Fibroblast of upper back skin (primary cell): Measurements from ENCODE around the gene NANOS2.
A peak's percentile ranks its signal among the peaks of the same experiment; 100 is the strongest.

ENCODE experiments used
- DNase-seq: peaks from one replicate; pipeline ENCODE4 v3.0.0-alpha.2; 2013

NANOS2 gene

DNA sequence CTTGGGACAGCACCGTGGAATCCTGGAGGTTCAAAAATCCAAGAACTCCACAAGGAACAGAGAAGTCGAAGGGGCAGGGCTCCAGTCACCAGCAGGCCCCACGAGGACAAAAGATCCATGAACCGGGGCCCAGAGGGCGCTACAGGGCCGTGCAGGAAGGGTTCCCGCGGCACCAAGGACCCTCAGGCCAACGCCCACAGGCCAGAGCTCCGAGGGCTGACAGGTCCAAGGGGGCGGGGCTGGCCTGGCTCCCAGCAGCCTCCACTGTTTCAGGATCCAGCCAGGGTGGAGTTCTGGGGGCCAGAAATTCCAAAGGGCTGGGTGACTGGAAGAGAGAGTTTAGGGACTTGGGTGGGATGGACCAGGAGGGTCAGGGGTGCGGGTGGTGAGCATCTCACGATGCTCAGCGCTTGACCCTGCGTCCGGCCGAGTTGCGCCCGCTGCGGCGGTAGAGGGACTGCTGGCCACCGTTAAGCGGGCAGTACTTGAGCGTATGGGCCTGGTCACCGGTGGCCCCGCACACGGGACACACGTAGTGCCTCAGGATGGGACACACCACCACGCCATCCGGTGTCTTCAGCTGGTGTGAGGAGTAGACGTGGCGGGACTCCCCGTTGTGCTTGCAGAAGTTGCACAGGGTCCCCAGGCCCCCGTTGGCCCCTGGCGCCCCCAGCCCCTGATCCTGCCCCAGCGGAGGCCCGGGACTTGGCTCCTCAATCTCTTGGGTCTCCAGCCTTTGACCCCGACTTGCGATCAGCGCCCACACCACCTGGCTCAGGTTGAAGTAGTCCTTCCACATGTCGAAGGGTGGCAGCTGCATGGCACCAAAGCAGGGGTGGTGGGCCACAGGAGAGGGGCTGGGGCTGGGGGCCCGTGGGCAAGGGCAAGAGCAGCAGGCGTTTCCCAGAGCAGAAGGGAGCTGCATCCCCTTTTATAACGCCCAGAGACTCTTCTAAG is at the start of gene NANOS2:
Gene NANOS2, minus strand, starts transcription at position 905 of the 957 bp plus-strand sequence. Its CDS starts 85 bp downstream, at position 820.
- DNase-seq = no peak

DNA sequence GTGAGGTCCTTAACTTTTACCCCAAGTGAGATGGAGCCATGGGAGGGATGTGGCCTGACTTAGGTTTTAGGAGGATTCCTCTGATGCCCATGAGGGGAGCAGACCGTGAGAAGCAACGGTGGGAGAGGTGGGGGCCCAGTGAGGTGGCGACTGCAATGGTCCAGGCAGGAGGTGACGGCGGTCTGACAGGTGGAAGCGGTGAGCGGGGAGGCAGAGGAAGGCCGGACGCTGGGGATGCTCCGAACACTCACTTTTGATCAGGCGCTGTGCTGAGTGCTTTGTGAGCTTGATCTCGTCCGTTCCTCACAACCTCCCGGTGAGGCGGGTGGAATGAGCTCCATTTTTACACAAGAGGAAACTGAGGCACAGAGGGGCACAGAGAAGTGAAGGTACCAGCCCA is 47.4 kb upstream of the NANOS2 start:
- no peak for DNase-seq

DNA sequence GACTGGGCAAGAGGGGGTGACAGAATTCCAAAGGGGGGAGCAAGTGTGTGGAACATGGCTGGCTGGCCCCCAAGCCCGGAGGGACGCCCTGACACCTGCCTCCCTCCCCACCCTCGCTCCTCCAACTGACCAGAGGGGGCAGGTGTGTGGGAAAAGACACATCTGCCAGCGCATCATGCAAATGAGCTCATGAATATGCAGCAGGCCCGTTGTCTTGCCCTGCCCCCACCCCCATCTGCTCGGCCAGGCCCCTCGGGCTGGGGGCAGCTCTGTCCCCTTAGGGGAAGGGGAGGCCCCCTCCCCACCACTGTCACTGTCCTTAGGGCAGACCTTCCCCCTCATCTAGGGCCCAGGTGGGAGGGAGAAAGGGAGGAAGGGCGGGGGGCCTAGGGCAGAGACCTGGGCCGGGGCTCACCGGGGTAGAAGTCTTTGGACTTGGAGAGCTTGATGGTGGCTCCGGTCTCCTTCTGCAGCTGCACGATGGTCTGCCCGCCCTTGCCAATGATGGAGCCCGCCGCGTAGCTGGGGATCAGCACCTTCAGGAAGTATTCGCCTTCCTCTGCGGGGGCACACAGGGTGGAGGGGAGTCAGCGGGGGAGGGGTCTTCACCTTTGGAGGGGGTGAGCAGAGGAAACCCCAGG is 46.1 kb upstream of the NANOS2 start:
- DNase-seq = no peak

DNA sequence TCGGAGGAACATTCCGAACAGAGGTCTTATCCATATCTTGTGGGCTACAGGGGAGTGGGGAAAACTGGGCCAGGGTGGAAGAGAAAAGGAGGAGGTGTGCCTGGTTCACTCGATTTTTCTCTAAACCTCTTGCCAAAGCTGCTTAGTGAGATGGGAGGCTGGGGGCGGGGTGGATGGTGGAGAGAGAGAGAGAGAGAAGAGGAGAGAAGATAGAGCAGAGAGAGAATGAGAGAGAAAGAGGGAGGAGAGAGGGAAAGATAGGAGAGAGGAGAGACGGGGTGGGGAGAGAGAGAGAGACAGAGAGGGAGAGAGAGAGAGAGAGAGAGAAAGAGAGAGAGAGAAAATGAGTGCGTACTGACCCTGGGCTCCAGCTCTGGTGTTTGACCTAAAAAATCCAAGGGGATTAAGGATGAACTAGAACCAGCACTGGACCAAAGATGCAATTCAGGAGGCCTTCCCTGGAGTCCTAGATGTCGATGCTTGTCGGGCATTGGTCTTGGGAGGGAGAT is 45.0 kb upstream of the NANOS2 start:
- no peak for DNase-seq

DNA sequence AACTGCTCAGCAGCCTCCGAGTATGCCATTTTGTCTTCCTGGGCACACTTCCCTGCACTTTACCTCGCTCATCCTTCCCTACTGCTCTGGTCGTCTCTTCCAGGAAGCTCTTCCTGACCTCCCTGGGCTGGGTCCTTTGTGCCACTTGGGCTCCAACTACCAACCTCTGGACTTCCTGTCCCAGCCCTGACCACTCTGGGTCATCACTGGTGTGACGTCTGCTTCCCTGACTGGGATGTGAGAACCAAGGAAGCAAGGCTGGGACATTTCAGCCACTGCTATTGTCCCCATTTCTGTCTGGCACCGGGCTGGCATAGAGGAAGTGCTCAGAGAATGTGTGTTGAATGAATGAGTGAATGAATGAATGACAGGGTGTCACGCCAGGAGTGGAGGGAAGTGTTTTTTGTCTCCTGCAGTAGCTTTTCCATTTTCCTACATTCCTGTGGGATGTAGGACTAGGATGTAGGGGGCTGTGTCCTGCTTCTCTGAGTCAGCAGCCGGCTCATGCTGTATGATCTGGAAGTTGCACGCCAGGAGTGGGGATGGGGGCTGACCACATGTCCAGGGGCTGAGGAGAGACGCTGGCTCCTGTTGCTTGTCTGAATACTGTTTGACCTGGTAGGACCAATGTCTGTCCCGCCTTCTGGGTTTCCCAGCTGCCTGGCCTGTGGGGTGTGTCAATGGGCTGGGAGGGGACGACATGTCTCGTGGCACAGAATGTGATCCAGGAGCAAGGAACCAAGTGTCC is 44.4 kb upstream of the NANOS2 start:
- DNase-seq = peak; percentile 46

DNA sequence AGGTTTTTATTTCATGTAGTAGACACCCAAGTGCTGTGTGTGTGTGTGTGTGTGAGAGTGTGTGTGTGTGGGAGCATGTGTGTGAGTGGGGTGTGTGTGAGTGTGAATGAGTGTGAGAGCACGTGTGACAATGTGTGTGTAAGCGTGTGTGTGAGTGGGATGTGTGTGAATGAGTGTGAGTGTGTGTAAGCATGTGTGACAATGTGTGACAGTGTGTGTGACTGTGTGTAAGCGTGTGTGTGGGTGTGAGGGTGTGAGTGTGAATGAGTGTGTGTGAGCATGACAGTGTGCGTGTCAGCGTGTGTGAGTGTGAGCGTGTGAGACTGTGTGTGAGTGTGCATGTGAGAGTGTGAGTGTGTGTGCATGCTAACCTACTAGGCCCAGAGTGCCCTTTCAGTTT is 43.7 kb upstream of the NANOS2 start:
- DNase-seq = no peak

DNA sequence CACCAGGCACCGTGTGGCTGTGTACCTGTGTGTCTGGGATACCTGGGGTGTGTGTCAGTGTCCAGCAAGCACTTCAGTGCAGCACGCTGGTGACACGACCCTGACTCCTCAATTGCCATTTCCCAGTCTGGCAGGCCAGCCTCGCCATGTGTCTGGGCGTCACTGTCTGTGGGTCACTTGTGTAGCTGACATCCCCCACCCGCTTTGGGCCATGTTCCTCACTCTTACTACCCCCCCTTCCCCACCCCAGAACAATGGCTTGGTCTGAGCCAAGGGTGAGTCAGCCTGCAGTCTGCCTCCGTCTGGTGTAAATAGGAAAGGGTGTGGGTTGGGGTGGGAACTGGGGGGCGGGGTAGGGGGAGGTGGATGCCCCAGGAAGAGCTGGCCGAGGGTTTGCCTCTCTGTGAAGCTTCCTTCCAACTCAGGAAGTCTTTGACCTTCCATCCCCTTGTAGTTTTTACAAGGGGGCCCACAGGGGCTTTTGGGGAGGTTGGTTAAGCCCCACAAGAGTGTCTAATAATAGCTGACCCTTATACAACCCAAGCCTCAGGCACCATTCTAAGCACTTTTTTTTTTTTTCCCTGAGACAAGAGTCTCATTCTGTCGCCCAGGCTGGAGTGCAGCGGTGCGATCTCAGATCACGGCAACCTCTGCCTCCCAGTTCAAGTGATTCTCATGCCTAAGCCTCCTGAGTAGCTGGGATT is 41.5 kb upstream of the NANOS2 start:
- DNase-seq = peak; percentile 9

DNA sequence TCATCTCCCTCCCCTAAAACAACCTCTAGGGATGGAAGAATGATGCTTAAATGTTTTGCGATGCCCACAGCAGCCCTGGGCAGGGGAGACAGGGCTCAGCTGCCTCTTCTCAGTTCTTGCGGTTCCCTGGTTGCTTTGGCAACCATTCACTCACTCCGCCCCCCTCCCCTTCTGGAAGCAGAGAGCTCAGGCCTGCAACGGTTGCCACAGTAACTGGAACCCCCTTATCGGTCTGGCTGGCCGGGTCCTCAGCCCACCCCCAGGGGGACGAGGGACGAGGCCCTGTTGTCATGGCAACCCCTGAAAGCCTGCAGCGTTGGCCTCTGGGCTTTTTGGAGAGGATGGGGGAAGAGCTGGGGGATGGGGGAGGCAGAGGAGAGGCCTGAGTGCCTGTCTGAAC is 39.6 kb upstream of the NANOS2 start:
- no peak for DNase-seq

DNA sequence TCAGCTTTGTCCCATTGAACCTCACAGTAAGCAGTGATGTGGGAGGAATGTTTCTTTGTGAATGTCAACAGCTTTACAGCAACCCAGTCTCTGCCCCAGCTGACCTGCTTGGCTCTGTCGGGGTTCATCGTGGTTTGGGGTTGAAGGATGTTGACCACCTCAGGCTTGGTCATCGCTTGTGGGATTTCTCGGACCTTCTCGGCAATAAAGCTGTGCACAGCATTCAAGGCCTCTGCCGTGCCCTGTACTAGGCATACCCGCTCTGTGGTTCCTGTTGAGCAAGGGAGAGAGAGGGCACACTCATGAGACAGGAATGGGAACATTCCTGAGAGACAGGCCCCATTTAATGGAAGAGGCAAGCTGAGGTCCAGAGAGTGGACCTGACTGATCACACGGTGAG is 39.1 kb upstream of the NANOS2 start:
- no peak for DNase-seq

DNA sequence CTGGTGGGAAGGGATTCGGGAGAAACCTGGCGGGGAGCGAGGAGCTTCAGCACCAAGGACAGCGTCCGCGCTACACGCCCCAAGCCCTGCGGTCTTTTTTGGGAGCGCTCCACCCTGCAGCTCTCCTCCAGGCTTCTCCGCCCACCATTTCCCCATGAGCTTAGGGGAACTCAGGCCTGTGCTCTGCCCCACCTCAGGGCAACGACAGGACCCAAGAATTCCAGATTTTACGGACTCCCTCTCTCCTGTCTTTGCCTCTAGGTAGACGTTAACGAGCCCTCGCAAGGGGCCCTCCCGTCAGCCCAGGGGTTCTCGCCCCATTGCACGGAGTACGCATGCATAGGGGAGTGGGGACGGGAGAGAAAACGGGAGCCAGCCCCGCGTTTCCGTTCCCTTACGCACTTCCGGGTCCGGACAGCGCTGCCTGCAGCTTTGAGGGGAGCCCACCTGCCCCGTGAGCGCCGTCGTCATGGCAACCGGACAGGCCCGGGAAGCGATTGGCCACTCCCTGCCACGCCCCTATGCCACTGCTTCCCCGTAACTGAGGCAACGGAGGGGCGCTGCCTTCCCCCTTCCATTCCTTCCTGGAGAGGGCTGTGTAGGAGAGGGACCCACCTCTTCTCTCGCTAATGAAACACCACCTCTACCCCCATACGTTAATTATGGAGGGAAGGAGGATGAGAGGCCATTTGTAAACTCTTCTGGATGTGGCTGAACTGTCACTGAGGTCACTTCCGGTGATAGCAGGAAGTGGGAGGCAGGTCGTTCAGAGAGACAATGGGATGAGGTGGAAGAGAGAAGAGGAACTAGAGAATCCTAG is 38.3 kb upstream of the NANOS2 start:
- DNase-seq = peak; percentile 47

DNA sequence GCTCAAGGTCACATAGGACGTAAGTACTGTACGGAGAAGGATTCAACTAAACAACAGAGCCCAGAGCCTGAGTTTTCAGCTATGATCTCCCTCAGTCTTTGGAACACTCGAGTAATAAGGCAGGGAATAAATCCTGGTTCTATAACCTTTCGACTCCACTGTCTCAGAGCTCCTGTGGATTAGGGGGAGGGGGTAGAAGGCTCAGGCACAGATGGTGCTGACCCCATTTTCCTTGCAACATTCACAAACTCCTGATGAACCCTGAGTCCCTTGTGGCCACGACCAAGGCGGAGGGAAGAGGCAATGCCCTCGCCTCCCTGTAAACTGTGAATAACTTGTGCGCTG is 37.7 kb upstream of the NANOS2 start:
- no peak for DNase-seq

DNA sequence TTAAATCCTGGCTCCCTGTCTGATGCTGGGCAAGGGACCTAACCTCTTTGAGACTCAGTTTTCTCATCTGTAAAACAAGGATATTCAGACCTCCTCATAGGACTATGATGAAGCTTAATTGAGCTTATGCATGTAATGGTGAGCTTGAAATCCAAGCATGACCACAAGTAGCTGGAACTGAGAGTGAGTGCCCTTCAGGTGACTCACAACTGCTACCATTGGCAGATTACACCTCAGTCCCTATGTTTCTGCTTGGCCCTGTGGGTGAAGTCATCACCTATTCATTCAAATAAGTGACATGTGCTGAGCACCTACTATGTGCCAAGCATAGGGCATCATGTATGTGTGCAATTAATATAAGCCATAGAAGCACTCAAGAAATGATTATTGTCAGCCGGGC is 33.3 kb upstream of the NANOS2 start:
- DNase-seq = peak; percentile 24

DNA sequence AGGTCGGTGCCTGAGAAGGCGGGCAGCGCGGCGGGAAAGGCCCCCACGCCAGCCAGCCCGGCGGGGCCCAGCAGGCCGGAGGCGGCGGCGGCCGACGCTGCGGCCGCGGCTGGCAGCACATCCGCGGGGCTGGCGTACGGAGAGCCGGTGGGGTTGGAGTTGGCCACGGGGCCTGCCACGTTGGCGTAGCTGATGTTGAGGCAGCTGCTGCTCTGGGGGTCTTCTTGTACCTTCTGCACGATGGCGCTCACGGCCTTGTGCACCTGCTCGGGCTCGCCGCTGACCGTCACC is 25.9 kb upstream of the NANOS2 start:
- no peak for DNase-seq

DNA sequence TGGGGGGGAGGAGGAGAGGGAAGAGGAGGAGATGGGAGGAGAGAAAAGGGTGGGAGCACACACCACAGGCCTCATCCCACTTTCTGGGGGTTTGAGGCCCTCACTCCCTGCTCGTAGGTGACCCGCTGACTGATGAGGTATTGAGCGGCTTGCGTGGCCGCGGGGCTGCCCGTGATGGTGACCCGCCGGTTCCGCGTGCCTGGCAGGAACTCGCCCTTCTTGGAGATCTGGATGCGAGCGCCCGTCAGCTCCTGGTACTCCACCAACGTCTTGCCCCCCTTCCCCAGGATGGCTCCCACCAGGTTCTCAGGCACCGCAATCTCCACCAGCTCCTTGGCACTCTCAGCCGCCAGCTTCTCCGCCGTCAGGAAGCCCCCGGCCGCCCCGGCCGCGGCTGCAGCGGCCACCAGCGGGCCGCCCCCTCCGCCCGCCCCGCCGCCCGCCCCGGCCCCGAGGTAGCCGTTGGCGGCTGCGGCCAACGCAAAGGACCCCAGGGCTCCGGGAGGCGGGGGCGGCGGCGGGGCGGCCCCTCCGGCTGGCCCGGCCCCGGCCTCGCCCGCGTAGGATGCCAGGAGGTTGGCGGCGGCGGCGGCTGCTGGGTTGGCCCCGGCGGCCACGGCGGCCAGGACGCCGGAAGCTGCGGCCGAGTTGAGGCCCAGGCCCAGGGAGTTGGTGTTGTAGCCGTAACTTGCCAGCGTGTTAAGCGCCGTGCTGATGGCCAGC is 25.4 kb upstream of the NANOS2 start:
- no peak for DNase-seq

DNA sequence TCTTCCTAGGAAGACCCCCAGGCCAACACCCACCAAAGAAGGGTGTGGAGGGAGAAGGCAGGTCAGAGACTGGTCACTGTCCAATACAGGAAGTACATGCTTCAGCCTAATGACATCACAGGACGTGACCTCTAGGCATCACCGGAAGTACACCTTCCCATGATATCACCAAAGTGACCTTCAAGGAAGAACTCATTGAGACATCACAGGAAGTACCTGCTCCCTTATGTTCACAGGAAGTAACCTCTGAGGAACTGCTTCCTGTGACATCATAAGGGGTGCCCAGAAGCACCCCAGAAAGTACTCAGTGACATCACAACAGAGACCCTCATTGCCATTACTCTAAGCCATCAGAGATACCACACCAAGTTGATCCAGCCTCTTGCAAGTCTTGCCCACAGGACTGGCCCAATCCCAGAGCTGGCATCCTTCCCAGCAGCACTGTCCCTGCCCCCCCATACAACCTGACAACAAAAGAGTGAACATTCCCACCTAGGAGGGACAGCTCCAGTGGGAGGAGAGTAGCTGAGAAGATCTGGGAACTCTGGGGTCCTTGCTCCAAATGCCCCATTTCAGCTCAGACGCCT is 24.2 kb upstream of the NANOS2 start:
- no peak for DNase-seq

DNA sequence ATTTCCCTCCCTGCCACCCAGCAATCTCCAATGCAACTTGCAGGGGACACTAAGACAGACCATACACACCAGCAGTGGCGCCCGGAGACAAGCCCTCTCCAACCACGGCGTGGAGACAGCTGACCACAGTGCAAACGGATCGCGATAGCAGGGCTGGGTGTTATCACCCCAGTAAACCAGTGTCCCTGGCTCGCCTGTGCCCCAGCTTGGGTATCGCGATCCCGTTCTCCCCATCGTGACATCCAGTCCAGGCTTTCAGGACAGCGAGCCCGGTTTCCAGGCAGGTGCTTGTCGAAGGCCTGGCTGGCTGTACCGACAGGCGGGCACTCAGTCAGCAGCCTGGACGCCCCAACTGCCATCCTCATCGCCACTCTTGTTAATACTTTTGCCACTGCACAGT is 20.7 kb upstream of the NANOS2 start:
- no peak for DNase-seq

DNA sequence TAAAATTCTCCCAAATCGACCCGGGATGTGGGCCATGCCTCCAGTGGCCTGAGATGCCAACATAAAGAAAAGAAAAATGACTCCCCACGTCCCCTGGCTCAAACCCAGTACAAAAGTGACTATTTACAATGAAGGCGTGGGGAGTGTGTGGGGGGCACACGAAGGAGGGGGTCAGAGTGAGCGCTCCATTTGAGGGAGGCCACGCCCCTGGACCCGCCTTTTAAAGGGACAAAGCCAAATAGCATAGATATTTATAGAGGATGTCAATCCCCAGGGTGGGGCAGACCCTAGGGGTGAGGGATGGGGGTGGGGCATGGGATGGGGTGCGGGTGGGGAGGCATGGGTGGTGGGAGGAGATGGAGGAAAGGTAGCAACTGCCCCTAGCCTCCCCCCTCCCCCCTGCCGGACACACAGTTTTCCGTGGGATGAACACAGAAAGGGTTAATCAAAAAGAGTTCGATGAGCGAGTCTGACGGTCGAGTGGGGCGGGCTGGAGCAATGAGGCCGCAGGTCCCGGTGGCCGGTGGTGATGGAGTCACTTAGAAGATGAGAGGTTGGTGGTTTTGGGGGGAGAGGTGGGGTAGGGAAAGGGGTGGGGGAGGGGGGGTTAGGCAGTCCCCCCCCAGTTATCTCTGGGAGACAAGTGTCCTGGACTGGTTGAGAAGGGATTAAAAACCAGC is 20.1 kb upstream of the NANOS2 start:
- no peak for DNase-seq

DNA sequence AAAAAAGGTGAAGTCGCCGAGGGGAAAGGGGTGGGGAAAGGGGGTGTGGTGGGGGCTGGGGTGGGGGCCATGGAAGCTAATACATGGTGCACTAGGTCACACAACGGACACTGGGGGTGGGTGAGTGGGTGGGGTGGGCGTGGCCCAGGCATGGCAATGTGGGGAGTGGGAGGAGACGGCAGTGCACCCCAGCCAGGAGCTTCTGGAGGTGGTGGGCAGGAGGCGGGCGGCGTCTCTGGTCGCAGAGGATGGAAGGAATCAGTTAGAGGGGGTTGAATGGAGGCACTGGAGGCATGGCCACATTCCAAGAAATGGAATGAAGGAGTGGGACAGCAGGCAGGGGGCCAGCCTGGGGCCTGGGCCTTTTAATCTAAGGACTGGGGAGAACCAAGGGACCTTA is 19.2 kb upstream of the NANOS2 start:
- no peak for DNase-seq

DNA sequence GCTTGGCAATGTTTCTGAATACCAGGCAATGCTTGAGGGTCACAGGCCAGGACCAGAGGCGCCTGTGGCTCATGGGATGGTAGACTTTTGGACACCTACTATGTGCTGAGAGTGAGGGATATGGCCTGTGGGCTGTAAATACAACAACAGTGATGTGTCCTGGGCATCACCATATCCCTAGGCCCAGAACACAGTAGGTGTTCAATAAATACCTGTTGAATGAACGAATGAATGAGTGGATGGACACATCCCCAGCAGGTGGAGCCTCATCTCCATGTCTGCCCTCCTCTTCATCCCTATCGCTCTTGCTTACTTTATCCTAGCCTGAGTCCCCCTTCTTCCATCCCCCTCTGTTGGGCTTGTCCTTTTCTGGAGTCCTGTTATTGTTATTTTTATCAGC is 16.5 kb upstream of the NANOS2 start:
- no peak for DNase-seq

DNA sequence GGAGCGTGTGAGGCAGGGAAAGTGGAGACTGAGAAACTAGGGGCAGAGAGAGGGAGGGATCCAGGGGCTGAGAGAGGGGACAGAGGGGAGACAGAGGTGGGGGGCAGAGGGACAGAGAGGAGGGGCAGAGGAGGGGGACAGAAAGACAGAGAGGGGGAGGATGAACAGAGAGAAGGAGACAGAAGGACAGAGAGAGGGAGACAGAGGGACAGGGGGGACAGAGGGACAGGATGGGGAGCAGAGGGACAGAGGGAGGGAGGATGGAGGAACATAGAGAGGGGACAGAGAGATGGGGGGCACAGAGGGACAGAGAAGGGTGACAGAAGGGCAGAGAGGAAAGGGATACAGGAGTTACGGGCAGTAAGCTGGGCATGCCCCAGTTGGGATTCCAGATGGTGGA is 14.7 kb upstream of the NANOS2 start:
- DNase-seq = no peak
